Activated CD8-positive, alpha-beta T cell treated with anti-CD3 and anti-CD28 coated beads for 36 hours (primary cell): ENCODE measurements around the gene GNG7. TPM values are rescaled to one million over a fixed set of nuclear protein-coding genes. Genes with fewer than 3 reads are reported as not detected.
"Not testable (repeated sequence)": the region's sequence is repeated elsewhere in the genome, so short reads cannot be mapped to it uniquely, and the experiment has no call there.

Experiments
- ATAC-seq: fragments of 200-7000 bp; cut with Tn5 transposase; one replicate; pipeline ENCODE4 v1.10.0; 2021; ENCODE audit warnings: mild to moderate bottlenecking, moderate library complexity
- CTCF ChIA-PET: fragments of 350-600 bp; sonication (Branson Sonifier 250); formaldehyde crosslinking; loops from one replicate; lab custom pipeline; 2021; ENCODE audit warnings: antibody characterized with exemption; lab: Charles Lee
- POLR2A ChIA-PET: fragments of 350-600 bp; sonication (Branson Sonifier 250); formaldehyde crosslinking; loops from one replicate; lab custom pipeline; 2021; ENCODE audit warnings: antibody characterized with exemption; lab: Charles Lee
- DNase-seq: peaks from one replicate; pipeline ENCODE4 v3.0.0-alpha.2; 2020
- H3K27ac Mint-ChIP-seq: one replicate; pipeline ENCODE4 v1.8.0; 2021; ENCODE audit warnings: mild to moderate bottlenecking, mixed read lengths
- H3K27me3 Mint-ChIP-seq: one replicate; pipeline ENCODE4 v1.8.0; 2021; ENCODE audit warnings: mixed read lengths
- H3K36me3 Mint-ChIP-seq: one replicate; pipeline ENCODE4 v1.8.0; 2021; ENCODE audit warnings: low read depth, mixed read lengths
- H3K4me1 Mint-ChIP-seq: one replicate; pipeline ENCODE4 v1.8.0; 2021; ENCODE audit warnings: low read depth, mixed read lengths
- H3K4me3 Mint-ChIP-seq: one replicate; pipeline ENCODE4 v1.8.0; 2021; ENCODE audit warnings: mild to moderate bottlenecking, moderate library complexity, mixed read lengths
- H3K9me3 Mint-ChIP-seq: one replicate; pipeline ENCODE4 v1.8.0; 2021; ENCODE audit warnings: mixed read lengths
- intact Hi-C: fragments of 100-400 bp; cut with micrococcal nuclease; formaldehyde crosslinking; loops from one replicate; pipeline ENCODE4 v1.10.0; 2022
- total RNA-seq, 2 experiments: library from RNA; stranded (reverse); gene quantifications; one replicate each; pipeline ENCODE4 v1.2.3, GENCODE V29; 2021
- TF ChIP-seq, protein P1 (sequence below): fragments of 200-600 bp; IDR thresholded peaks from one replicate; pipeline ENCODE4 v1.8.0; 2022; ENCODE audit warnings: antibody characterized with exemption, mild to moderate bottlenecking

The GNG7 gene
- total RNA-seq, 2 experiments from 2014 or later, result 0.27 to 0.32 TPM

DNA sequence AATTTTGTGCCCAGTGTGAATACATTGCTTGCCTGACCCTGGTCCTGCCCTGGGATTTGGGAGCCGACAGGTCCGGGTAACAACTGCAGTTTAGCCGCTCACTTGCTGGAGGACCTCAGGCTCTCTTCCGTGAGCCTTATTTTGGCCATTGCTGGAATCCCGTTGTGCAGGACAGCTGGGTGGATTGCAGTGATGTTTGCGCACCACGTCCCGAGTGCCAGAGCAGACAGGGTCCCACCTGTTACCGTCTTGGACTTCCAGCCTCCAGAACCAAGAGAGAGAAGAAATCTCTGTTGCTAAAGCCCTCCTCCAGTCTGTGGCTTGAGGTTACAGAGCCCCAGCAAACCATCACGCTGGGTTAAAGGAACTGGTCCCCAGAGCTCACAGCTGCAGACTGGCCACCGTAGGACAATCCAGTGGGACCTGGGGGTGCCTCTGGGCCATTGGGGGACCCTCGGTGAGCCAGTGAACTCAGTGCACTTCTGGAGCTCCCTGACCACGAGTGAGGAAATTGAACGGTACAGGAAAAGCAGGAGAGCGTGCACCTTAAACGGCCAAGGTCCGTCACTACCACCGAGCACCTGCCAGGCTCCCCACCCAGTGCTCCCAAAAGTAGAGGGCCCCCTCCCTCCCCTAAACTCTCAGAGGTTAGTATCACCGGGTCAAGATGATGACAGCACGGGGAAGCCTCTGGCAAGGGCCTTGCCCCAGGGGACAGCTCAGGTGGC, 92.9 kb downstream of the GNG7 start:
- CTCF ChIA-PET, result interaction anchor here (0.8 to 11.8 kb wide), 13 partner anchors 9 to 217 kb away, joined by 3 to 96 read pairs (median 7); partner anchors contain the start of gene GADD45B
- H3K4me1 Mint-ChIP-seq, result peaks cover 53% of the 10 kb centered on the region
- H3K9me3 Mint-ChIP-seq, result peaks cover 2% of the 10 kb centered on the region
- no peak for ATAC-seq
- H3K4me3 Mint-ChIP-seq, result no peak overlapping the region
- intact Hi-C loops, result loop anchor here (2.0 kb wide), 1 partner anchor 131 kb away; no protein-coding TSS in a partner anchor
- POLR2A ChIA-PET, result interaction anchor here (0.6 to 5.4 kb wide), 11 partner anchors 9 to 174 kb away, joined by 3 to 104 read pairs (median 3); partner anchors contain the start of gene GADD45B
- peaks cover 2% of the 10 kb centered on the region for H3K36me3 Mint-ChIP-seq
- peaks cover 3% of the 10 kb centered on the region for H3K27me3 Mint-ChIP-seq
- DNase-seq, result no peak
- no peak overlapping the region for H3K27ac Mint-ChIP-seq
- TF ChIP-seq, protein P1, sequence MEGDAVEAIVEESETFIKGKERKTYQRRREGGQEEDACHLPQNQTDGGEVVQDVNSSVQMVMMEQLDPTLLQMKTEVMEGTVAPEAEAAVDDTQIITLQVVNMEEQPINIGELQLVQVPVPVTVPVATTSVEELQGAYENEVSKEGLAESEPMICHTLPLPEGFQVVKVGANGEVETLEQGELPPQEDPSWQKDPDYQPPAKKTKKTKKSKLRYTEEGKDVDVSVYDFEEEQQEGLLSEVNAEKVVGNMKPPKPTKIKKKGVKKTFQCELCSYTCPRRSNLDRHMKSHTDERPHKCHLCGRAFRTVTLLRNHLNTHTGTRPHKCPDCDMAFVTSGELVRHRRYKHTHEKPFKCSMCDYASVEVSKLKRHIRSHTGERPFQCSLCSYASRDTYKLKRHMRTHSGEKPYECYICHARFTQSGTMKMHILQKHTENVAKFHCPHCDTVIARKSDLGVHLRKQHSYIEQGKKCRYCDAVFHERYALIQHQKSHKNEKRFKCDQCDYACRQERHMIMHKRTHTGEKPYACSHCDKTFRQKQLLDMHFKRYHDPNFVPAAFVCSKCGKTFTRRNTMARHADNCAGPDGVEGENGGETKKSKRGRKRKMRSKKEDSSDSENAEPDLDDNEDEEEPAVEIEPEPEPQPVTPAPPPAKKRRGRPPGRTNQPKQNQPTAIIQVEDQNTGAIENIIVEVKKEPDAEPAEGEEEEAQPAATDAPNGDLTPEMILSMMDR, result no peak

DNA sequence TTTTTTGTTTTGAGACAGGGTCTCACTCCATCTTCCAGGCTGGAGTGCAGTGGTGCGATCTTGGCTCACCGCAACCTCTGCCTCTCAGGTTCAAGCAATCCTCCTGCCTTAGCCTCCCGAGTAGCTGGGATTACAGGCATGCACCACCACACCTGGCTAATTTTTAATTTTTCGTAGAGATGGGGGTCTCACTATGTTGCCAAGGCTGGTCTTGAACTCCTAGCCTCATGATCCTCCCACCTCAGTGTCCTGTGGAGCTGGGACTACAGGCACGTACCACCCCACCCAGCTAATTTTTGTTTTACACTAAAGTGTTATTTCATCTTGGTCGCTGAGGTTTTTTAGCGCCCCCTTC, 93.5 kb downstream of the GNG7 start:
- CTCF ChIA-PET, result interaction anchor here (0.9 to 11.8 kb wide), 11 partner anchors 9 to 217 kb away, joined by 3 to 96 read pairs (median 6); partner anchors contain the start of gene GADD45B
- intact Hi-C loops, result loop anchor here (2.0 kb wide), 1 partner anchor 130 kb away; no protein-coding TSS in a partner anchor
- H3K36me3 Mint-ChIP-seq, ATAC-seq, H3K4me3 Mint-ChIP-seq, H3K27ac Mint-ChIP-seq, H3K27me3 Mint-ChIP-seq, DNase-seq, H3K9me3 Mint-ChIP-seq: not testable (repeated sequence)
- H3K4me1 Mint-ChIP-seq, result peaks cover 48% of the 10 kb centered on the region
- POLR2A ChIA-PET, result interaction anchor here (0.9 to 5.4 kb wide), 9 partner anchors 9 to 155 kb away, joined by 3 to 104 read pairs (median 5); partner anchors contain the start of gene GADD45B

DNA sequence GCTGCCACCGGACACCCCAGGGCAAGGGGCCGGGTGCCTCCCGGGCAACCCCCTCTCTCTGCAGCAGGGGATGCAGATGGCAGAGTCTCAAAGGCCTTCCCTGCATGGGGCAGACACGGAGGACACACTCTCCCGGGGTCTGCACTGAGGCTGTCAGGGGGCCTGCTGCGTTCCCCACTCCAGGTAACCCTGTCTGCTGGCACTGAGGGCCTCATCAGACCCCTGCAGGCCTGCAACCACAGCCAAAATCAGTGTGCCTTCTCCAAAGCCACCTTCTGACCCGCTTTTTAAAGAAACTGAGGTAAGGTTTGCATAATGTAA, 93.9 kb downstream of the GNG7 start:
- no peaks in the 10 kb centered on the region for H3K9me3 Mint-ChIP-seq
- TF ChIP-seq, protein P1, result no peak
- DNase-seq (no peak), ATAC-seq (peak; percentile 25)
- peaks cover 3% of the 10 kb centered on the region for H3K27me3 Mint-ChIP-seq
- no peak overlapping the region for H3K27ac Mint-ChIP-seq
- POLR2A ChIA-PET, result interaction anchor here (0.7 to 5.4 kb wide), 9 partner anchors 9 to 369 kb away, joined by 3 to 104 read pairs (median 4); partner anchors contain the start of genes GADD45B and TLE6
- H3K4me3 Mint-ChIP-seq, result peak overlapping the region; percentile 65
- CTCF ChIA-PET, result interaction anchor here (0.9 to 11.8 kb wide), 10 partner anchors 8 to 216 kb away, joined by 3 to 96 read pairs (median 6); partner anchors contain the start of gene GADD45B
- intact Hi-C loops, result loop anchor here (2.0 kb wide), 1 partner anchor 130 kb away; no protein-coding TSS in a partner anchor
- H3K4me1 Mint-ChIP-seq, result peaks cover 44% of the 10 kb centered on the region
- peaks cover 2% of the 10 kb centered on the region for H3K36me3 Mint-ChIP-seq

DNA sequence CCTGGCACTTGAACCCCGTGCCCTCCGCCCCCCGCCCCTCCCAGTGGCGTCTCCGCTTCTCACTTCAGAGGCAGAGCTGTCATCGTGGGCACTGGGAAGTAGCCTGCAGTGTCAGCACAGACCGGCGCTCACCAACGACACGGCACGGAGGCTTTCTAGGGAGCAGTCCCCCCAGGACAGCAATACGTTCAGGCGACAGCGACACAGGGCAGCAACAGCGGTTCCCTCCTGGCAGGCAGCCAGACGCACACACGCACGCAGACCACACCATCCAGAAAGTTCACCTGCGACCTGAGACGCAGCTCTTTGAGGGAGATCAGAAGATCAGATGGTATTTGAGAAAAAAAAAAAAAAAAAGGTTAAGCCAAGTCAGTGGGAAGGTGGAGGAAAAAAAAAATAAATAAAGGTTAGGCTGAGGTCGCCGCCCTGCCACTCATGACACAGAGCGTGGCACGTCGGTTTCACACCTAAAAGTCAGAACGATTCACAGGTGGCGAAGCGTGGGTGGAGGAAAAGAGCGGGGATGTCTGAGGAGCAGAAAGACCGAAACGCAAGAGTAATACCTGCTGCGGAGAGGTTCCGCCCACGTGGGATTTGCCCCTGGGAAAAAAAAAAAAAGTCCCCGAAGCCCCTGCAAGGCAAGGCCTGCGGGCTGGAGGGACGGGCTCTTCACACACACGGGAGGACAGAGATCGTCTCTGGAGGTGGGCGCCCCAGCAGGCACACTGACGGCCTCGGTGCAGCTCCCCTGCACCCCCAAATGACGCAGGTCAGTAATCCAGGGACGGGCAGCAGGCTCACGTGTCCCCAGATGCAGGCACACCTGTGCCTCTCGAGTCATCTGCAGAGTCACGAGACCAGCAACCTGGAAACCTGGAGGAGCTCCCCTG, 94.5 kb downstream of the GNG7 start:
- Mint-ChIP-seq H3K9me3 (no peaks in the 10 kb centered on the region), H3K27me3 (peaks cover 3% of the 10 kb centered on the region), H3K36me3 (peaks cover 2% of the 10 kb centered on the region), H3K27ac (peak overlapping the region; percentile 78), H3K4me3 (peak overlapping the region; percentile 65), H3K4me1 (peaks cover 38% of the 10 kb centered on the region)
- ChIA-PET CTCF (interaction anchor here (1.2 to 11.8 kb wide), 8 partner anchors 8 to 145 kb away, joined by 3 to 96 read pairs (median 6); partner anchors contain the start of gene GADD45B), POLR2A (interaction anchor here (0.6 to 5.4 kb wide), 13 partner anchors 8 to 369 kb away, joined by 3 to 104 read pairs (median 4); partner anchors contain the start of genes GADD45B and TLE6)
- ATAC-seq (peak; percentile 76), DNase-seq (peak; percentile 99)
- intact Hi-C loops, result loop anchor here (2.0 kb wide), 1 partner anchor 129 kb away; no protein-coding TSS in a partner anchor
- TF ChIP-seq, protein P1, result no peak

DNA sequence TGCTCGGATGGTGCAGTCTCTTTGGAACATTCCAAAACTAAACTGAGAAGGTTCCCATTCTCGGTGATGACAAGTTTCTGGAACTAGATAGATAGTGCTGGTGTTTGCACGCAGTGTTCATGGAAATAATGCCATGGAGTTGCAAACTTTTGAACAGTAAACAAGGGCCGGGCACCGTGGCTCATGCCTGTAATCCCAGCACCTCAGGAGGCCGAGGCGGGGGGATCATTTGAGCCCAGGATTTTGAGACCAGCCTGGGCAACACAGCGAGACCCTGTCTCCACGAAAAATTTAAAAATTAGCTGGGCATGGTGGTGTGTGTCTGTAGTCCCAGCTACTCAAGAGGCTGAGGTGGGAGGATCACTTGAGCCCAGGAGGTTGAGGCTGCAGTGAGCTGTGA, 95.7 kb downstream of the GNG7 start:
- Mint-ChIP-seq H3K4me3 (peak overlapping the region; percentile 65), H3K4me1 (peaks cover 35% of the 10 kb centered on the region)
- H3K27ac Mint-ChIP-seq, DNase-seq, H3K9me3 Mint-ChIP-seq, H3K36me3 Mint-ChIP-seq, H3K27me3 Mint-ChIP-seq, intact Hi-C loops, ATAC-seq: not testable (repeated sequence)
- ChIA-PET POLR2A (interaction anchor here (0.8 to 5.4 kb wide), 5 partner anchors 8 to 129 kb away, joined by 3 to 104 read pairs (median 4); partner anchors contain the start of gene GADD45B), CTCF (interaction anchor here (5.2 kb wide), 1 partner anchor 130 kb away, joined by 87 read pairs; the partner anchor contains the start of gene GADD45B)

DNA sequence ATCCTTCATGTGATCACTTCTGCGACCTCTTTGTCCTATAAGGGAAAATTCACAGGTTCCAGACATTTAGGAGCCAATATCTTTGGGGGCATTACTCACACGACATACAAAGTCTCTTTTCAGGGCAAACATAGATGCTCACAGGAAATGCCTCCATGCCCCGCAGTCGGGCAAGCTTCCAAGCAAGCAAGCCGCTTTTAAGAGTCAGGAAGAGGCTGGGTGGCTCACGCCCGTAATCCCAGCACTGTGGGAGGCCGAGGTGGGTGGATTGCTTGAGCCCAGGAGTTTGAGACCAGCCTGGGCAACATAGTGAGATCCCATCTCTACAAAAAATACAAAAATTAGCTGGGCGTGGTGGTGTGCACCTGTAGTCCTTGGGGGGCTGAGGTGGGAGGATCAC, 96.6 kb downstream of the GNG7 start:
- H3K27ac Mint-ChIP-seq, POLR2A ChIA-PET, ATAC-seq, CTCF ChIA-PET, H3K9me3 Mint-ChIP-seq, H3K27me3 Mint-ChIP-seq, H3K4me3 Mint-ChIP-seq, H3K36me3 Mint-ChIP-seq, DNase-seq, intact Hi-C loops: not testable (repeated sequence)
- H3K4me1 Mint-ChIP-seq, result peaks cover 31% of the 10 kb centered on the region
